Adrenal gland (tissue), 5 donors: ENCODE data around the gene SRBD1.

Experiments
- CTCF ChIP-seq, 6 experiments: fragments of 450-650 bp in 4 of 6; fragments of 200-600 bp in 2 of 6; sonication (generic) in 1 of 6; IDR thresholded peaks; 1 replicate in 5 of 6; 2 replicates in 1 of 6; pipeline versions ENCODE4 v1.5.1 to v1.8.0; 2016 to 2021; ENCODE audit warnings: antibody characterized with exemption in 6 of 6, mild to moderate bottlenecking in 2 of 6, moderate library complexity in 1 of 6
- POLR2A ChIP-seq, 2 donors: fragments of 450-650 bp; IDR thresholded peaks; one replicate each; pipeline ENCODE4 v1.6.1; 2017; ENCODE audit warnings: antibody characterized with exemption in 2 of 2, mild to moderate bottlenecking in 2 of 2, moderate library complexity in 1 of 2
- donor health status: DM: no; HTN: no; CAD: no.

- TF ChIP-seq CTCF (IDR thresholded peaks at IDR 0.05) (no peak), POLR2A (IDR thresholded peaks at IDR 0.05) (peak in 1 of 2 donors; percentile 65)
These were observed 39.1 kb upstream of the SRBD1 start for GRCh38 chr2:45649858-45650811.
